RWPE2 (cell line): ENCODE measurements around the gene AQP6.

Experiments
- ATAC-seq: fragments of 200-7000 bp; cut with Tn5 transposase; 3 replicates; pipeline ENCODE4 v1.9.1; 2021; ENCODE audit warnings: low read depth
- DNase-seq: peaks from one replicate; pipeline ENCODE4 v3.0.0-alpha.2; 2020; ENCODE audit warnings: low spot score
- H3K27ac ChIP-seq: fragments of 450-650 bp; 2 replicates; pipeline ENCODE4 v1.5.1; 2017; ENCODE audit warnings: mild to moderate bottlenecking; ENCODE audit not compliant: poor library complexity, severe bottlenecking
- H3K27me3 ChIP-seq: fragments of 250-450 bp; sonication (Bioruptor Pico); 2 replicates; pipeline ENCODE4 v1.5.1; 2021; ENCODE audit warnings: mild to moderate bottlenecking, moderate library complexity; ENCODE audit not compliant: insufficient read depth, poor library complexity, severe bottlenecking
- H3K36me3 ChIP-seq: fragments of 250-450 bp; sonication (Bioruptor Pico); 2 replicates; pipeline ENCODE4 v1.5.1; 2020; ENCODE audit warnings: low read depth, mild to moderate bottlenecking, moderate library complexity
- H3K4me1 ChIP-seq: fragments of 250-450 bp; sonication (Bioruptor Pico); 2 replicates; pipeline ENCODE4 v1.5.1; 2021; ENCODE audit warnings: mild to moderate bottlenecking, moderate library complexity; ENCODE audit not compliant: insufficient read depth, poor library complexity, severe bottlenecking
- H3K4me3 ChIP-seq: fragments of 250-450 bp; sonication (Bioruptor Pico); 2 replicates; pipeline ENCODE4 v1.5.1; 2021; ENCODE audit warnings: mild to moderate bottlenecking, moderate library complexity; ENCODE audit not compliant: severe bottlenecking
- H3K9me3 ChIP-seq: fragments of 250-450 bp; sonication (Bioruptor Pico); 2 replicates; pipeline ENCODE4 v1.5.1; 2021; ENCODE audit warnings: mild to moderate bottlenecking, moderate library complexity; ENCODE audit not compliant: severe bottlenecking
- TF ChIP-seq, protein P1 (sequence below): fragments of 450-650 bp; IDR thresholded peaks from one replicate; pipeline ENCODE4 v1.5.1; 2017; ENCODE audit warnings: mild to moderate bottlenecking, moderate library complexity; ENCODE audit not compliant: poor library complexity, severe bottlenecking

Gene AQP6

DNA sequence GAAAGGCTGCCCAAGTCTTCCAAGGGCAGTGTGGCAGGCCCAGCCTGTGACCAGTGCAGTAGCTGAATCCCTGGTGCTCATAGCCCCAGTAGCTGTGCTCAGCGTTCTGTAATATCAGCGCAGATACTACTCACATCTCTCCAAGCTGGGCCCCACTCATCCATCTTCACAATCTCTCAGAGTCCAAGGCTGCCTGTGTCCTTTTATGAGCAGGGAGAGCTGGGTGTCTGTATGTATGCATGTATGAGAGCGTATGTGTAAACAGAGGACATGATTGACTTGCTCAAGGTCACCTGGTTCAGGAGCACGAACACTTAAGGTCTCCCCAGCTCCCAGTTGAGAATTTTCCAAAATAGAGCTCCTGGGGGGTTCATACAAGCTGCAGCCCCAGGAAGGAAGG, 5.4 kb downstream of the AQP6 start:
- Histone ChIP-seq H3K27ac (no peak overlapping the region), H3K36me3 (no peaks in the 10 kb centered on the region), H3K4me1 (no peaks in the 10 kb centered on the region), H3K4me3 (no peak overlapping the region), H3K9me3 (no peaks in the 10 kb centered on the region), H3K27me3 (no peaks in the 10 kb centered on the region)
- TF ChIP-seq, protein P1, sequence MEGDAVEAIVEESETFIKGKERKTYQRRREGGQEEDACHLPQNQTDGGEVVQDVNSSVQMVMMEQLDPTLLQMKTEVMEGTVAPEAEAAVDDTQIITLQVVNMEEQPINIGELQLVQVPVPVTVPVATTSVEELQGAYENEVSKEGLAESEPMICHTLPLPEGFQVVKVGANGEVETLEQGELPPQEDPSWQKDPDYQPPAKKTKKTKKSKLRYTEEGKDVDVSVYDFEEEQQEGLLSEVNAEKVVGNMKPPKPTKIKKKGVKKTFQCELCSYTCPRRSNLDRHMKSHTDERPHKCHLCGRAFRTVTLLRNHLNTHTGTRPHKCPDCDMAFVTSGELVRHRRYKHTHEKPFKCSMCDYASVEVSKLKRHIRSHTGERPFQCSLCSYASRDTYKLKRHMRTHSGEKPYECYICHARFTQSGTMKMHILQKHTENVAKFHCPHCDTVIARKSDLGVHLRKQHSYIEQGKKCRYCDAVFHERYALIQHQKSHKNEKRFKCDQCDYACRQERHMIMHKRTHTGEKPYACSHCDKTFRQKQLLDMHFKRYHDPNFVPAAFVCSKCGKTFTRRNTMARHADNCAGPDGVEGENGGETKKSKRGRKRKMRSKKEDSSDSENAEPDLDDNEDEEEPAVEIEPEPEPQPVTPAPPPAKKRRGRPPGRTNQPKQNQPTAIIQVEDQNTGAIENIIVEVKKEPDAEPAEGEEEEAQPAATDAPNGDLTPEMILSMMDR: no peak
- ATAC-seq (no peak), DNase-seq (no peak)

DNA sequence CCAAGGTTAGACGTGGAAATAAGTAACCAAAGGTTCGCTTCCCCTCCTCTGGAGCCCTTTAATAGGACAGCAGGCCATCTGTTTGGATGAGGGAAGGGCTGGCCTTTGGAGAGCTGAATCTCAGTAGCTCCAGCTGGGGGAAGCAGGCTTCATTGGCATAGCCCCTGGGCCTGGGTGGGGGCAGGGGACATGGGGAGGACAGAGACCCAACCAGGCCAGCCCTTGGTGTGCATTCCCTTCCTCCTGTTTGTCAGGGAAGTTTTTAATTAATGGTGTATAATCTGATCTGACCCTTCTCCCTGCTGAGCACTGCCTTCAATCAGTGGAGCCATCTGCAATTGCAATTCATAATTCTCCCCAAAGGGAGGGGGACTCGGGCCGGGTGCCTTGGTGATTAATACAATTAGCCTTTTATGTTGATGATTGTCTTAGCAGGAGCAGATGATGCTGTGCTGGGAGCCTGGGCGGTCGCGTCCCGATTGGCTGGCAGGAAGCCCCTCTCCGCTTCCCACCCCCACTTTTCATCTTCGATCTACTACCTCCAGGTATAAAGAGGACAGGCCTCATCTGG, 6.4 kb downstream of the AQP6 start:
- DNase-seq: no peak
- no peaks in the 10 kb centered on the region for H3K27me3 ChIP-seq
- peaks cover 2% of the 10 kb centered on the region for H3K4me1 ChIP-seq
- TF ChIP-seq, protein P1: no peak
- H3K9me3 ChIP-seq: no peaks in the 10 kb centered on the region
- no peak for ATAC-seq
- H3K27ac ChIP-seq: no peak overlapping the region
- no peaks in the 10 kb centered on the region for H3K36me3 ChIP-seq
- H3K4me3 ChIP-seq: no peak overlapping the region

DNA sequence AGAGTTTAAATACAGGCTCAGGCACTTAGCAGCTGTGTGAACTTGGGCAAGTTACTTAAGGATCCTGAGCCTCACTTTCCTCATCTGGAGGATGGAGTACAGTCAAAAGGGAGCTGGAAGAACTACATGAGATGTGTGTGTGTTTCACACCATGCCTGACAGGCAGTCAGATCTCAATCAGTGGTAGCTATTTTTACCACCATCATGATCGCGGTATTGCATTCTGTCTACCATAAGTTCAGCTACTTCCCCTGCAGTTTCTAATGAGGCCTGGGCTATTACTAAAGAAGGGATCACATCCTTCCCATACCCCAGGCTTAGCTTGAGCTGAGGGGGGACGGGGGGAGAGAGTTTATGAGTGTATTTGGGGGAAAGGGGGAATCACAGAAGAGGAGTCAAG, 7.0 kb downstream of the AQP6 start:
- ATAC-seq: no peak
- H3K36me3 ChIP-seq: no peaks in the 10 kb centered on the region
- H3K27ac ChIP-seq: no peak overlapping the region
- no peaks in the 10 kb centered on the region for H3K27me3 ChIP-seq
- TF ChIP-seq, protein P1: no peak
- H3K4me1 ChIP-seq: peaks cover 4% of the 10 kb centered on the region
- H3K9me3 ChIP-seq: no peaks in the 10 kb centered on the region
- no peak for DNase-seq
- H3K4me3 ChIP-seq: no peak overlapping the region

DNA sequence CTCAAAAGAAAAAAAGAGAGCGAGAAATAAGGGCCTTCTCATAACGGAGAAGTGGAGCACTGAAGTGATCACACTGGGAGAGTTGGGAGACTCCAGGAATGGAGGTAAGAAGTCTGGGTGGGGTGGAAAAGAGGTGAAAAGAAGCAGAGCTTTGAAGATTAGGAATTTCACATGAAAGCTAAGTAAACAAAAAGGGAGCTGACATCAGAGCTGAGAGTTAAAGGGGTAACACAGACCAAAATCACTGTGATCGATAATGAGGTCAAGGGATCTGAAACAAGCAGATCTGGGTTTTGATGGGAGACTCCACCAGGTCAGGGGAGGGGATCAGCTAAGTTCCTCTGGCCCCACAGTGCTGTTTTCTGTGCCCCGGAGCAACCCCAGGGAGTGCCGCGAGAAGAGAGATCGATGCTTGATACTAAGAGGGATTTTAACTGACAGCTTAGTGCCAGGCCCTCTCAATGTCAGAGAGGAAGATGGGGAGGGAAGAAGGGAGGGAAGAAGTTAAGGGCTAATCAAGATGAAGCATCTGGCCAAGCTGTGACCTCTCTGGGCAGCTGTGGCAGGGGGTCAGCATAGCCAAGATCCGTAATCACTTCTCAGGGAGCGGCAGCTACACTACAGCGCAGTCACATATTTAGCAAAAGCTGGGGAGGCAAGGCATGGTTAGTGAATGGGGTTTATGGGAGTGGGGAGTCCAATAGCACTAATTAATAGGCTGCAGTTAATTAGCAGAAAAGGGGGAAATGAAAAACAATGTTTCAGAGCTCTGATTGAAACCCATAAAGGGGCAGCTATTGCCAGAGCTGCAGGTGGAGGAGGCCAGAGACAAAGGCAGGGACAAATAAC, 8.0 kb downstream of the AQP6 start:
- ATAC-seq (no peak), DNase-seq (no peak)
- Histone ChIP-seq H3K4me3 (no peak overlapping the region), H3K27ac (no peak overlapping the region), H3K4me1 (peaks cover 4% of the 10 kb centered on the region), H3K36me3 (no peaks in the 10 kb centered on the region), H3K27me3 (no peaks in the 10 kb centered on the region), H3K9me3 (no peaks in the 10 kb centered on the region)
- TF ChIP-seq, protein P1: no peak
